ENCODE results near the gene SPEF1.

The SPEF1 gene

DNA sequence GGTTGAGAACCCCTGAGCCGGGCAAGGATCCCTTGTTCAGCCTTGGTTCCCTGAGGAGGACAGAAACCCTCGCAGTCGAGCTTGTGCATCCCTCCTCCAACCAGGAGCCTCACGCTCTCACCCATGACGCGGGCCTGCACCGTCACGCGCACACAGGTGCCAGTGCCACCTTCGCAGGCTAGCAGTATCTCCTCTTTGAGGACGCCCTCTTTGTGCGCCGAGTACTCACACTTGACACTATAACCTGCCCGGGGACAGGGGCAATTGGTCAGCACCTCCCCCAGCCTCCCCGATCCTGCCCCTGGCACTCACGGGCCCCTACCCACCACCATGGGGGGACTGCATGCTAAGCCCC lies 27.0 kb downstream of the SPEF1 start:
- Mint-ChIP-seq H3K4me1 (peaks cover 11% of the 10 kb centered on the region), H3K27ac (no peak overlapping the region), H3K9me3 (no peaks in the 10 kb centered on the region), H3K27me3 (ENCODE audit: low read depth, poor library complexity) (peaks cover 36% of the 10 kb centered on the region), H3K36me3 (ENCODE audit: low read depth) (peaks cover 21% of the 10 kb centered on the region), H3K4me3 (no peak overlapping the region)
- no peak for DNase-seq
- TF ChIP-seq, protein P1, sequence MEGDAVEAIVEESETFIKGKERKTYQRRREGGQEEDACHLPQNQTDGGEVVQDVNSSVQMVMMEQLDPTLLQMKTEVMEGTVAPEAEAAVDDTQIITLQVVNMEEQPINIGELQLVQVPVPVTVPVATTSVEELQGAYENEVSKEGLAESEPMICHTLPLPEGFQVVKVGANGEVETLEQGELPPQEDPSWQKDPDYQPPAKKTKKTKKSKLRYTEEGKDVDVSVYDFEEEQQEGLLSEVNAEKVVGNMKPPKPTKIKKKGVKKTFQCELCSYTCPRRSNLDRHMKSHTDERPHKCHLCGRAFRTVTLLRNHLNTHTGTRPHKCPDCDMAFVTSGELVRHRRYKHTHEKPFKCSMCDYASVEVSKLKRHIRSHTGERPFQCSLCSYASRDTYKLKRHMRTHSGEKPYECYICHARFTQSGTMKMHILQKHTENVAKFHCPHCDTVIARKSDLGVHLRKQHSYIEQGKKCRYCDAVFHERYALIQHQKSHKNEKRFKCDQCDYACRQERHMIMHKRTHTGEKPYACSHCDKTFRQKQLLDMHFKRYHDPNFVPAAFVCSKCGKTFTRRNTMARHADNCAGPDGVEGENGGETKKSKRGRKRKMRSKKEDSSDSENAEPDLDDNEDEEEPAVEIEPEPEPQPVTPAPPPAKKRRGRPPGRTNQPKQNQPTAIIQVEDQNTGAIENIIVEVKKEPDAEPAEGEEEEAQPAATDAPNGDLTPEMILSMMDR (IDR thresholded peaks at IDR 0.05), result no peak

DNA sequence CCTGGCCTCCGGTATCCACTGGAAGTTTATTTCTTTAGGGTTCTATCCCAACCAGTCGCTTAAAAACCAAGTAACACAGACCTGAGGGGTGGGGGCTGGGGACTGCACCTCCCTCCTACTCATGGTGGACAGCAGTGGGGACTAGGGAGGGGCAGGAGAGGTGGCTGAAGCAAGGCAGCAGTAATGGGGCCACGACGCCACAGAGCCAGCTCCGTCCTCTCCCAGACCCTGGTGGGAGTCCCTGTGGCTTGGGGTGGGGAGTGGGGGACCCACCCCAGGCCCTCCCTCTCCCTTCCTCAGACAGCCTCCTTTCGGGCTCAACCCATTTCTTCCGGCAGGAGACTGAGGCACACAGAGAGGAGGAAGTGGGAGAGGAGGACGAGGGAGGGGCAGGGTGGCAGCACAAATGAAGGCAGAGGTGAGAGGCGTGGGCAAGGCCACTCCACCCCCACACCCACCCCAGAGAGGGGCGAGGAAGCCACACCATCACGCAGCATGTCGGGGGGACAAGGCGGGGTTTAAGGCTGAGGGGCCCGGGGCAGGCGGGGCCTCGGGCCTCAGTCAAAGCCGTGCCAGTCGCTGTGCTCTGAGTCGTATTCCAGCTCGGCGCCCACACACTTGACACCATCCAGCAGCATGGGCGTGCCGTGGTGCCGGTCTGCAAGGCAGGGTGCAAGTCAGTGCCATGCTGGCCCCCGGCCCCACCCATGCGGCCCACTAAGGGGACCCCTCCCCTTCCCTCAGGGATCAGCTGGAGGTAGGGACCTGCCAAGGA lies 27.6 kb downstream of the SPEF1 start:
- DNase-seq, result no peak
- Mint-ChIP-seq H3K9me3 (no peaks in the 10 kb centered on the region), H3K27me3 (ENCODE audit: low read depth, poor library complexity) (peaks cover 40% of the 10 kb centered on the region), H3K4me3 (no peak overlapping the region), H3K36me3 (ENCODE audit: low read depth) (peaks cover 21% of the 10 kb centered on the region), H3K27ac (no peak overlapping the region), H3K4me1 (peaks cover 5% of the 10 kb centered on the region)
- TF ChIP-seq, protein P1 (IDR thresholded peaks at IDR 0.05), result no peak

DNA sequence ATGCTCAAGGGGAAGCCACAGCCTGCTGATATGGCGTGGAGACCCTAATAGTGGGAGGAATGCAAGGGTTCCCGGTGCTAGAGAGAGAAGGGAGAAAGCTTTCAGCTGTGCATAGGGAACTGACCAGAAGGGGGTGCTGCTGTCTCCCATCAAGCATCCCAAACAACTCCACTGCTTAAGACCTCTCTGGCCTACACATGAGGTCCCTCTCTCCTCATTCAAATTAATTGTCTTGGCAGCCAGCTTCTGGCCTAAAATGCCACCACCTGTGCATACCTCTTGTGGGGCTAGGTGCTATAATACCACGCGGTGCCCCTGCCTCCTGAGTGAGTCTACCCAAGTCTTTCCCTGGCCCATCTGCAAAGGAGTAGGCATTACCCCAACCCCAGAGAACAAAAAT lies 28.1 kb downstream of the SPEF1 start:
- Mint-ChIP-seq H3K4me1 (peaks cover 4% of the 10 kb centered on the region), H3K36me3 (ENCODE audit: low read depth) (peaks cover 18% of the 10 kb centered on the region), H3K9me3 (no peaks in the 10 kb centered on the region), H3K27me3 (ENCODE audit: low read depth, poor library complexity) (peaks cover 42% of the 10 kb centered on the region), H3K4me3 (no peak overlapping the region), H3K27ac (no peak overlapping the region)
- peak; percentile 73 for DNase-seq
- TF ChIP-seq, protein P1 (IDR thresholded peaks at IDR 0.05), result peak; percentile 66

DNA sequence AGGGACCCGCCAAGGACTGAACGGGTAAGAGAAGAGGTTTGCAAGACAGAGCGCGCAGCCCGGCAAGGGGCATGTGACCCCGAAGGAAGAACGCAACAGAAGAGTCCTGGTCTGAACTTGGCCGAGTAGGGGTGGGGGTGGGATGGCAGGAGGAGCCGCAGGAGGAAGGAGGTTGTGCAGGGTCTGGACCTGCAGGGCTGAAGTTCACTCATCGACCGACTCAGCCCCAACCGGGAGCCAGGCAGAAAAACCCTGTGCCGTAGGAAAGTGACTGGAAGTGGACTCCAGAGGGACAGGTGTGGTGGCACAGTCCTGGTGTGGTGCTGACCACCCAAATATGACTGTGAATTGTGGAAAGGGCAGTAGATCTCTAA lies 28.9 kb downstream of the SPEF1 start:
- Mint-ChIP-seq H3K4me1 (peaks cover 4% of the 10 kb centered on the region), H3K36me3 (ENCODE audit: low read depth) (peaks cover 12% of the 10 kb centered on the region), H3K27me3 (ENCODE audit: low read depth, poor library complexity) (peaks cover 44% of the 10 kb centered on the region), H3K9me3 (no peaks in the 10 kb centered on the region), H3K4me3 (peak overlapping the region; percentile 40), H3K27ac (no peak overlapping the region)
- DNase-seq, result no peak
- TF ChIP-seq, protein P1 (IDR thresholded peaks at IDR 0.05), result no peak

DNA sequence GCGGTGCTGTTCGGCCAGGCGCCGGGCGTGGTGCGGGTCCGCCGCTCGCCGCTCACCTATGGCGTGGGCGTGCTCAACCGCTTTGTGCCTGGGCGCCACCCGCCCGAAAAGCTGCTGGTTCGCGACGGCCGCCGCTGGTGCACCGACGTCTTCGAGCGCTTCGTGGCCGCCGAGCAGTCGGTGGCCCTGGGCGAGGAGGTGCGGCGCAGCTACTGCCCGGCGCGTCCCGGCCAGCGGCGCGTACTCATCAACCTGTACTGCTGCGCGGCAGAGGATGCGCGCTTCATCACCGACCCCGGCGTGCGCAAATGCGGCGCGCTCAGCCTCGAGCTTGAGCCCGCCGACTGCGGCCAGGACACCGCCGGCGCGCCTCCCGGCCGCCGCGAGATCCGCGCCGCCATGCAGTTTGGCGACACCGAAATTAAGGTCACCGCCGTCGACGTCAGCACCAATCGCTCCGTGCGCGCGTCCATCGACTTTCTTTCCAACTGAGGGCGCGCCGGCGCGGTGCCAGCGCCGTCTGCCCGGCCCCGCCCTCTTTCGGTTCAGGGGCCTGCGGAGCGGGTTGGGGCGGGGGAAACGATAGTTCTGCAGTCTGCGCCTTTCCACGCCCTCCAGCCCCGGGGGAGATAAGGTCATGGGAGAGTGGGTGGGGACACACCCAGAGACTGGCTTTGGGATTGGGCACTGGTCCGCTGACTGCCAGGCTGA lies 29.4 kb downstream of the SPEF1 start:
- peak; percentile 57 for DNase-seq
- Mint-ChIP-seq H3K4me1 (peaks cover 4% of the 10 kb centered on the region), H3K4me3 (peak overlapping the region; percentile 40), H3K27me3 (ENCODE audit: low read depth, poor library complexity) (peaks cover 48% of the 10 kb centered on the region), H3K9me3 (no peaks in the 10 kb centered on the region), H3K36me3 (ENCODE audit: low read depth) (peaks cover 14% of the 10 kb centered on the region), H3K27ac (no peak overlapping the region)
- TF ChIP-seq, protein P1 (IDR thresholded peaks at IDR 0.05), result no peak
